Colon (tissue), 2 donors: ENCODE measurements around the gene ESCO1.
"Not testable (repeated sequence)": the region's sequence is repeated elsewhere in the genome, so short reads cannot be mapped to it uniquely, and the experiment has no call there.

Experiments used
- FAIRE-seq: peaks from 2 replicates; lab custom pipeline; 2012; peaks lifted over from hg19 to GRCh38; lab: Jason Lieb, UNC
- donor health status: control.
- donor health status: control.

The ESCO1 gene, protein sequence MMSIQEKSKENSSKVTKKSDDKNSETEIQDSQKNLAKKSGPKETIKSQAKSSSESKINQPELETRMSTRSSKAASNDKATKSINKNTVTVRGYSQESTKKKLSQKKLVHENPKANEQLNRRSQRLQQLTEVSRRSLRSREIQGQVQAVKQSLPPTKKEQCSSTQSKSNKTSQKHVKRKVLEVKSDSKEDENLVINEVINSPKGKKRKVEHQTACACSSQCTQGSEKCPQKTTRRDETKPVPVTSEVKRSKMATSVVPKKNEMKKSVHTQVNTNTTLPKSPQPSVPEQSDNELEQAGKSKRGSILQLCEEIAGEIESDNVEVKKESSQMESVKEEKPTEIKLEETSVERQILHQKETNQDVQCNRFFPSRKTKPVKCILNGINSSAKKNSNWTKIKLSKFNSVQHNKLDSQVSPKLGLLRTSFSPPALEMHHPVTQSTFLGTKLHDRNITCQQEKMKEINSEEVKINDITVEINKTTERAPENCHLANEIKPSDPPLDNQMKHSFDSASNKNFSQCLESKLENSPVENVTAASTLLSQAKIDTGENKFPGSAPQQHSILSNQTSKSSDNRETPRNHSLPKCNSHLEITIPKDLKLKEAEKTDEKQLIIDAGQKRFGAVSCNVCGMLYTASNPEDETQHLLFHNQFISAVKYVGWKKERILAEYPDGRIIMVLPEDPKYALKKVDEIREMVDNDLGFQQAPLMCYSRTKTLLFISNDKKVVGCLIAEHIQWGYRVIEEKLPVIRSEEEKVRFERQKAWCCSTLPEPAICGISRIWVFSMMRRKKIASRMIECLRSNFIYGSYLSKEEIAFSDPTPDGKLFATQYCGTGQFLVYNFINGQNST

DNA sequence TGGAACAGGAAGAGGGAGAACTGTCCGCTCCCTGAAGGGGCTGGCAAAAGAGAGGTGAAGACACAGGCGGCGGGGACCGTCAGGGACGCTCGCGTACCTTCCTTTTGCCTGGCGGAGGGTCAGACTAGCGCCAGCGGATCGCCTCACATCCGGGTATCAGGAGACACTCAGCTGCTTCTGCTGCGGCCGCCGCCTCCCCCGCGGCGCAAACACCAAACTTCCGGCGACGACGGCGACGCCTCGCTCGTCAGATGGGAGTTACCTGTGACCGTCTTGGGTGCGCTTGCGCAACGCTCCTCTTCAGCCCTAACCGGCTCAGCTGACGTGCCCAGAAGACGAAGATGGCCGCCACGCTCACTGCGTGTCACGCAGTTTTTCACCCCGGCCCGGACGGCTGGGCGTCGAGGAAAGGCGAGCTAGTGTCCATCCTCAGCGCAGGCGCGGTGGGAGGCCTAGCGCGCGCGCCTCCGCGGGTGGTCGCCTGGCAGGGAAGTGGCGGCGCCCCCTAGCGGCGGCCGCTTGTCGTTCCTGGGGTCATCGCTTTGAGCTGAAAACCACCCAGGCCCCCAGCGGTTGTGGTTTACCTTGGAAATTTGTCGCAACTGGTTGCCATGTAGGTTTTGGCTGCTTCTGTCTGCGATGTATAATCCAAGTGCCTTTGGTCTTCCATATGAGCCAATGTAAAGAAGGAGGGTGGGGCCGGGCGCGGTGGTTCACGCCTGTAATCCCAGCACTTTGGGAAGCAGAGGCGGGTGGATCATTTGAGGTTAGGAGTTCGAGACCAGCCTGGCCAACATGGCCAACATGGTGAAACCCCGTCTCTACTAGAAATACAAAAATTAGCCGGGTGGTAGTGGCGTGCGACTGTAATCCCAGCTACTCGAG, at the start of gene ESCO1:
TSS of gene ESCO1 (minus strand) at position 179 of the 885 bp plus-strand sequence. CDS start 25,861 bp downstream, outside the sequence.
- FAIRE-seq: no peak

- FAIRE-seq: not testable (repeated sequence)
These were observed 39.9 kb upstream of the ESCO1 start for GRCh38 chr18:21640375-21640774.

DNA sequence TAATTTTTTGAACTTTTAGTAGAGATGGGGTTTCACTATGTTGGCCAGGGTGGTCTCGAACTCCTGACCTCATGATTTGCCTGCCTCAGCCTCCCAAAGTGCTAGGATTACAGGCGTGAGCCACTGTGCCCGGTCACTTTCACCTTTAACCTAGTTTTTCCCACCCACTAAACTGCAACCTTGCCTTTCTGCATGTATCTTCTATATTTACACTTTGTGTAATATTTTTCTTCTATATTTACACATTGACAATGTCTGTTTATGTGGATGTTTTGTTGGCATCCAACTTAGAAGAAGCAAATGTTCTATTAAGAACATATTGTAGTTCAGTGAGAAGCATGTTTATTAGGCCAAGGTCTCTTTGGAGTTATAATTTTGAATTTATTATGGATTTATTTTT, 38.3 kb upstream of the ESCO1 start:
- FAIRE-seq: no peak

GRCh38 chr18:21636769-21637168, 36.3 kb upstream of the ESCO1 start:
- no peak for FAIRE-seq

DNA sequence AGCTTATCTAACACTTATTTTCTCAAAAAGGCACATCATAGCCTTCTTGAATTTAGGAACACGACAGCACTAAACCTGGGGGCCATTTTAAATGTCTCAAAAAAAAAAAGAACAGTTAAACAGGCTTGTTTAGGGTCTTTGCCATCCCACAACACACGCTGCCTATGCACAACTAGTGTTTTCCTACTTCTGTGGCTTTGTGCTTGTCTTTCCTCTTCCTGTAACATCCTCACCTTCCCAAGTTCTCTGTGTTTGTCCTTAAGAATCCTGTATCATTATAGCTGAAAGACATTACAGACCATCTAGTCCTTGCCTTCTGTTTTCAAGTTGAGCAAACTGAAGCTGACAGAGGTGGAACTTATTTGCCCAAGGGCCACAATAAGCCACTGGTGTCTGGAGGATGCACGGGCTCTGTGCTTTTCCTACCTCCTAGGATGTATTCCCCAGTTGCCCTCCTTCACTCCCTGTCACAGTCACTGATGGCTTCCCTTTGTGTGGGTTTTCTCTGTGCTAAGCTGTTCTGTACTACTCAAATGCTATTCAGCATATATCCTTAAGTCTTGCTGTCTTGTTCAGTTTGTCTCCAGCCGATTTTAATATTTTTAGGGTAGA, 34.2 kb upstream of the ESCO1 start:
- FAIRE-seq: no peak

- FAIRE-seq: no peak
These were observed 31.9 kb upstream of the ESCO1 start for GRCh38 chr18:21632393-21632792.

- FAIRE-seq: no peak
These were observed 28.8 kb upstream of the ESCO1 start for GRCh38 chr18:21629089-21629832.

DNA sequence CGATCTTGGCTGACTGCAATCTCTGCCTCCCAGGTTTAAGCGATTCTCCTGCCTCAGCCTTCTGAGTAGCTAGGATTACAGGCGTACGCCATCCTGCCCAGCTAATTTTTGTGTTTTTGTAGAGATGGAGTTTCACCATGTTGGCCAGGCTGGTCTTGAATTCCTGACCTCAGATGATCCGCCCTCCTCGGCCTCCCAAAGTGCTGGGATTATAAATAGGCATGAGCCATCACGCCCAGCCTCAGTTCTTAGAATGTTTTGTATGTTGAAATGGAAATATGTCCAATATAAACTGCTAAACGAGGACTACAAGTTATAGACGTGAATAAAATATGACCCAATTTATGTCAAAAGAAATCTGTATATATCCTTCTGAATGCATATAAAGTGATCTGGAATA, 21.1 kb upstream of the ESCO1 start:
- not testable (repeated sequence) for FAIRE-seq

- no peak for FAIRE-seq
These were observed 11.9 kb upstream of the ESCO1 start, which contains the start of gene SNRPD1 for GRCh38 chr18:21612125-21613039. Gene SNRPD1, plus strand, starts transcription at chr18:21612314. Its CDS starts 116 bp downstream, at chr18:21612430.

- not testable (repeated sequence) for FAIRE-seq
These were observed 11.1 kb upstream of the ESCO1 start for GRCh38 chr18:21611401-21612124.

DNA sequence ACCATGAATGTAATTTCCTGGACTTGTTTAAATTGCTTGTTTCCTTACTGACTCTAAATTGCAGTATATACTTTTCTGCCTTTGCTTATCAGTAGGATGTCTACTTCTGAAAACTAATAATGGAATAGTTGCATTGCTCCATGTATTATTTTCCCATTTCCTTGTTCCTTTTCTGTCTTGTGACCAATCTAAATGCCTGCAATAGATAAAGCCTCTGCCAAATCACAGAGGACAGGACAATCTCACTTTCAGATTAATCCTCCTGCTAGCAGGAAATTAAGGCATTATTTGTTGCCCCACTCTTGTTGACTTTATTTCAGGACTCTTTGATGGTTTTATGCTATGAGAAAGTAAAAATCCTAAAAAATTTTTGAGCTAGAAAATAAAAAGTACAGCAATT, 4.7 kb upstream of the ESCO1 start:
- FAIRE-seq: no peak

DNA sequence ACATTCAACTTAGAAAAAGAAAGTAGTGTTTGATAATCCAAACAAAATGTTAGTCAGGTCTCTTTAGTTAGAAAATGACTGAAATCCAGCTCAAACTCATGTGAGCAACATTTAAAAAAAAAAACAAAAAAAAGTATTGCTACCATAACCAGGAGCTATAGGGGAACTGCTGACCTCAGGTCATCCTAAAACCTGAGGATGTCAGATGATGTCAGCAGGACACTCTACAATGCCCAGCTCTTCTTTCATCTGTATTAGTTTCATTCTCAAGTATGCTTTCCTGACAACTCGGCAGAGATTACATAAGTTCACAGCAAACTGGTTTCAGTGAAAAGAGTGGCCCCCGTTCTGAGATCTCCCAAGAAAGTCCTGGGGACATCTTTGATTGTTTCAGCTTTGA, 4.2 kb upstream of the ESCO1 start:
- no peak for FAIRE-seq

GRCh38 chr18:21602299-21602587, 1.7 kb upstream of the ESCO1 start:
- FAIRE-seq: no peak

DNA sequence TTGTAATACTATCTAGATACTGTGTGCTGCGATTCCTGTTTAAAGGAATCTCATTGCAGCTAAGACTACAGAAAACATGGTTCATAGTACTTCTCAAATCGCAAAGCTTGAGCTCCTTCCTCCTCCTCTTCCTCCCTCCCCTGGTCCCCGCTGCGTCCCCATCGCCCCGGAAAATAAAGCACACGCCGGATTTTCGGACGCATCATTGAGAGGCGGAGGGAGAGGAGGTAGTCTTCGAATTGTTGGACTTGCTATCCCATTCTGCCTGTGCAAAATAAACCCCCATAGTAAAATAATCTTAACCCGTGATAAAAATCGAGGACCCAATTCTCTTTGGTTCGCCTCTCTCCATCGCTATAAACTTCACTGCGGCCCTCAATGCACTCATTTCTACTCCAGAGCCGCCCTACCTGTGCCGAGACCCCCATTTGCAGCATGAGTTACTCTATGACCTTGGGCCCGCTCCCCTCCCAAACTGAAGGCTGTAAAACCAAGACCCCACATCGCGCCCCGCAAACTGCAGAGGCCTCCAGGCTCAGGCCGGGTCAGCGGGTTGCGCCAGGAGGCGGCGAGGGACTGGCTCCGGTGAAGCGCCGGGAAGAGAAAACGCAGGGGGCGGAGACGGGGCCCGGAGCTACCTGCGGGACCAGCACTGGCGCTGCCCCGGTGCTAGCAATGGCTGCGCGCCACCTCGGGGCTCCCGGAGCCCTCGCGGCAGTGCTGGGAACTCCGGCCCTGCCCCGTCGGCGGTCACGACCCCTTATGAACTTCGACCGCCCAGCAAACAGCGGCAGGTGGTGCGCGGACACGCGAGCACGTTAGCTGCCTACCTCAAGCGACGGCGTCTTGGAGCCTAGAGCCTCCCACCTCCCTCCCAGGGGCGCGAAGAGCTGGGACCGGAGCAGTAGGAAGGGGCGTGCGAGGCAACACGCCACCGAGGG, 649 bp downstream of the ESCO1 start:
- no peak for FAIRE-seq

GRCh38 chr18:21598726-21599584, 1.5 kb downstream of the ESCO1 start:
- FAIRE-seq: no peak

DNA sequence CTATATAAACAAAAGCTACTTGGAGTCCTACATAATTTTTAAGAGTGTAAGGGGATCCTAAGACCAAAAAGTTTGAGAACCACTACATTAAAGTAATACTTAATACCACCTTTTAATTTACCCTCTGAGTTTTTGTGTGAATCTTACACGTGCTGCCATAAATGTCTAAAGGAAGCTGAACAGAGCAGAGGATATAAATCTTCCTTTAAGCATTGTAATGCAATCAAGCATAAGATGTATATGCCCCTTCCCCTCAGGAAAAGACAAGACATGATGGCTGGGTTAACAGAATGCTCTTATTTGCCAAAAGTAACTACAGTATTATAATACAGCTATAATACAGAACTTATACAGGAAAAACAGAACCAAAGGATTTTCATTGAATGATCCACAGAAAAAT, 2.9 kb downstream of the ESCO1 start:
- FAIRE-seq: no peak
